Superior temporal gyrus (tissue), 1 donor: ENCODE measurements around the gene TINAGL1.
"Not testable (repeated sequence)": the region's sequence is repeated elsewhere in the genome, so short reads cannot be mapped to it uniquely, and the experiment has no call there.

Source experiments
- DNase-seq: peaks from one replicate; pipeline ENCODE4 v3.0.0-alpha.2; 2016; ENCODE audit errors: extremely low spot score

The TINAGL1 gene

GRCh38 chr1:31583995-31584868 is 7.9 kb downstream of the TINAGL1 start:
- DNase-seq: no peak

DNA sequence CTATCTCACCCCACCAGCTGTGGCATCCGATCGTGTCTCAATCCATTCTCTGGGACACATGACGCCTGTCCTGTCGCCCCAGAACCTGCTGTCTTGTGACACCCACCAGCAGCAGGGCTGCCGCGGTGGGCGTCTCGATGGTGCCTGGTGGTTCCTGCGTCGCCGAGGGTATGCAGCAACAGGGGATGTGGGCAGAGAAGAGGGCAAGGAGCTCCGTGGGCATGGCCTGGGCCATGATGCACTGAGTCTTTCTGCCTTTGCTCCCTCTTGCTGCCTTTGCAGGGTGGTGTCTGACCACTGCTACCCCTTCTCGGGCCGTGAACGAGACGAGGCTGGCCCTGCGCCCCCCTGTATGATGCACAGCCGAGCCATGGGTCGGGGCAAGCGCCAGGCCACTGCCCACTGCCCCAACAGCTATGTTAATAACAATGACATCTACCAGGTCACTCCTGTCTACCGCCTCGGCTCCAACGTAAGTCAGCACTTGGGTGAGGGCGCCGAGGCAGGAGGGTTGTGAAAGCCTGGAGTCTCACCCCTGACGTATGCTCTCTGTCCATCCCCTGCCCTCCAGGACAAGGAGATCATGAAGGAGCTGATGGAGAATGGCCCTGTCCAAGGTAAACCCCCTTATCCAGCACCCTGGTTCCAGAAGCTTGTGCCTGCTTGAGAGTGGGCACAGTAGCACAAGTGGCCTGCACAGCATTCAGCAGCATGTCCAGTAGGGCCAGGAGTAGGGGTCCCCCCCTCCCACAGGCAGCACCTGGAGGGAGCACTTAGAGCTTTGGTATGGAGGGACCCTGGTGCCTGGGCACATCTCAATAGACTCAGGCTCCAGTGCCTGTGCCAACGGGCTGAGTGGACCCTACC is 8.8 kb downstream of the TINAGL1 start:
- no peak for DNase-seq

DNA sequence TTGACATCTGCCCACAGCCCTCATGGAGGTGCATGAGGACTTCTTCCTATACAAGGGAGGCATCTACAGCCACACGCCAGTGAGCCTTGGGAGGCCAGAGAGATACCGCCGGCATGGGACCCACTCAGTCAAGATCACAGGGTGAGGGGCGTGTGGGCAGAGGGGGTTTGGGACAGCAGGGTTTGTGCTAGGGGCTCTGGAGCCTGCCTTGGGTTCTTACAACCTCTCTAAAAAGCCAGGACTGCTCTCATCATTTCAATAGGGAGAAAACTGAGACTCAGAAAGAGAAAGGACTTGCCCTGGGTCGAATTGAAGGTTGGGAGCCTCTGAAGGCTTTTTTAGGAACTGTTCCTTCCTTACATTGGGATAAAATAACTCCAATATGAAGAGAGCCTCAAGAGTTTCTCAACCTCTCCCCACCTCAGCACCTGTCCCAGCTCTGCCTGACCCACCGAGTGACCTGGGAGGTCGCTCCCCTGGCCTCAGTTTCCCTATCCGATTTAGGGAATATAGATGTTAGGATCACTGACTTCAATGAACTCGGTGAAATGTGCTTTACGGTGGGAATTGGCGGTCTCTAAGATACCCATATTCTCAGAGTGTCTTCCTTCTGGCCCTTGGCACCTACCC is 9.5 kb downstream of the TINAGL1 start:
- DNase-seq: no peak

- no peak for DNase-seq
Observed at GRCh38 chr1:31586376-31587327, 10.3 kb downstream of the TINAGL1 start.

- DNase-seq: not testable (repeated sequence)
Observed at GRCh38 chr1:31587328-31587699, 11.0 kb downstream of the TINAGL1 start.

GRCh38 chr1:31587720-31588423 is 11.6 kb downstream of the TINAGL1 start:
- peak; percentile 44 for DNase-seq

- DNase-seq: no peak
Observed at GRCh38 chr1:31588751-31589515, 12.6 kb downstream of the TINAGL1 start.

DNA sequence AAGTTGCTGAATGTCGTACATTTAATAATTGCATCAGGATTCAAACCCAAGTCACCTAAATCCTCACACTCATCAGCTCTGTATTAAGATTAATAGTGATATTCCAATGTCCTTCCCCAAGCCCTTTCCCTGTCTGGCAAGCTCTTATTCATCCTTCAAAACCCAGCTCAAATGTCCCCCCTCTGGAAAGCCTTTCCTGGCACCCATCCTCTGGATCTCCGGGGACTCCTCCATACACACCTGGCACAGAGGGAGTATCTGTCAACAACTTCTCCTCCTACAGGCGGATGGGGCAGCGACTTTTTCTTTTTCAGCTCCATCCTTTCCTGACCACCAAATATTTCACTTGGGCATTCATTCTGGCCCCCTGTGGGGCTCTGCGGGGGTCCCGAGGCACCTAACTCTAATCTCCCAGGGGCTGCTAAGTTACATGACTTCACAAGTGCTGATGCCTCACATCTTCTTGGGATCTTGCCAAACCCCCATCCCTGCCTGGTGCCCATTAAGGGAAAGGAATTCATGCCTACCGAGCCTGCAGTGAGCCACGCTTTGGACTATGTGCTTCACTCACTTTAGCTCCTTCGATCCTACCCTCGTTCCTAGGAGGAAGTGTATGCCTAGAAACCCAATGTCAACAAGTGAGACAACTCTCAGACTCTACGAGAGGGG is 15.2 kb downstream of the TINAGL1 start:
- no peak for DNase-seq

- DNase-seq: no peak
Observed at GRCh38 chr1:31592132-31592531, 15.8 kb downstream of the TINAGL1 start.

DNA sequence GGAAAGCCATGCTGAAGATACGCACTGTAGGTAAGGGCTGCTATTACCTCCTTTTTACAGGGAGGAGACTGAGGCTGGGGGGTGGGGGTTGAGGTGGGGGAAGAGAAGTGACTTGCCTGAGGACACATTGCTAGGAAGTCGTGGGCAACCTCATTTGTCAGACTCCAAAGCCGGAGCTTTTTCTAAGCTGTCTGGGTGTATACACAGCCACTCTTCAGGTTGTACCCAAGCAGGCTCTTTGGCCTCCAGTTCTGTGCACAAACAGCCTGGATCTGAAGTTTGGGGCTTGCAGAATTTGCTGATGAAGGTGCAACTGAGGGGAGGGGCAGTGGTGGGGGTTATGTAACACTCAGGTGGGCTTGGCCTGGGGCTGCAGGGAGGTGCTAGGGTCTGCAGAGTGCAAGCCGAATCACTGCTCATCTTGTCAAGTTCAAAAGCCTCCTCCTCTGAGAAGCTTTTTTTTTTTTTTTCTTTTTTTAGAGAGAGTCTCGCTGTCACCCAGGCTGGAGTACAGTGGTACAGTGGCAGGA is 16.9 kb downstream of the TINAGL1 start:
- DNase-seq: no peak

GRCh38 chr1:31593770-31594632 is 17.7 kb downstream of the TINAGL1 start:
- no peak for DNase-seq

- DNase-seq: no peak
Observed at GRCh38 chr1:31595836-31596736, 19.8 kb downstream of the TINAGL1 start.

DNA sequence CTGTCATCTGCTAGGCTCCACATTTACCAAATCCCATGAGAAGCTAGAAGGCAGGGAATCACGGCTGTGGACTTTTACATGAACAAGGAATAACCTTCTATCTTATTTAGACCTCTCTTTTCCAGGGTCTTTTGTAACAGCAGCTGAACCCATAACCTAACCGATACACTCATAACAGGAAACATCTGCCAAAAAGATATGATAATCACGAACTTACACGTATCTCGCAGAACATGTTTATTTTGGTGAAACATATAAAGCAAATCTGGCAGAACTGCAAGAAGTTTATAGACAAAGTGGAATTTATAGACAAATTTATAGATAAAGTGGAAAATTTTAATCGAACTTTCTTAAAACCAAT is 20.4 kb downstream of the TINAGL1 start:
- DNase-seq: no peak

DNA sequence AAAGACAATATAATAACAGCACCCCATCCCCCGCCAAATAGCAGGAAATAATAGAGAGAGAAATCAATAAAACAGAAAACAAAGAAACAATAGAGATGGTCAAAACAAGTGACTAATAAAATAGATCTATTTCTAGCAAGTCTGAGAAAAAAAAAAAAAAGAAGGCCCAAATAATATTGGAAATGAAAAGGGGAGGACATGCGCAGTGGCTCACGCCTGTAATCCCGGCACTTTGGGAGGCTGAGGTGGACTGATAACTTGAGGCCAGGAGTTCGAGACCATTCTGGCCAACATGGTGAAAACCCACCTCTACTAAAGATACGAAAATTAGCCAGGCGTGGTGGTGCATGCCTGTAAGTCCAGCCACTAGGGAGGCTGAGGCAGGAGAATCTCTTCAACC is 22.7 kb downstream of the TINAGL1 start:
- no peak for DNase-seq

DNA sequence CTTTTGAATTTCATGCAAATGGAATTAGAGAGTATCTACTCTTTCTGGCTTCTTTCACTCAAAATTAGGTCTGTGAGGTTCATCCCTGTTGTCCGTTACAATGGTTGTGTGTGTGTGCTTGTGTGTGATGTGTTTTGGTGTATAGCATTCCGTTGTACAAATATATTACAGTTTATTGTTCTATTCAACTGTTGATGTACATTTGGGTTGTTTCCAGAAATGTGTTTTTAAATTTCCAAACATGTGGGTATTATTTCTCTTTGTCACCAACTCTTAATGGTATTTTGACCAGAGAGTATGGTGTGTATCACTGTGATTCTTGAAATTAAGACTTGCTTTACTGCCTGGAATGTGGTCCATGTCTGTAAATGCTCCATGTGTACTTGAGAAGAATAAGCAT is 24.3 kb downstream of the TINAGL1 start:
- no peak for DNase-seq

DNA sequence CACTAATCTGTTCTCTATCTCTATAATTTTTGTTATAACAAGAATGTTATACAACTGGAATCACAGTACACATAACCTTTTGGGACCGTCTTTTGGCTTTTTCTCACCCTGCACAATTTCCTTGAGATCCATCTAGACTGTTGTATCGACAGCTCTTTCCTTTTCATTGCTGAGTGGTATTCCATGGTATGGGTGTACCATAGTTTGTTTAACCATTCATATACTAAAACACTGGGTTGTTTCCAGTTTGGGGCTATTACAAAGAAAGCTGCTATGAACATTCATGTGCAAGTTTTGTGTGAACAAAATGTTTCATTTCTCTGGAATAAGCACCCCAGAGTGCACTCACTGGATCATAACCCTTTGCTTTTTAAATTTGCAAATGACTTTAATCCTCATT is 25.8 kb downstream of the TINAGL1 start:
- no peak for DNase-seq

GRCh38 chr1:31605908-31606427 is 29.7 kb downstream of the TINAGL1 start:
- DNase-seq: no peak
